HepG2 (cell line): ENCODE measurements around the gene MYO7B.

Experiments
- ARNT ChIP-seq: fragments of 450-650 bp; IDR thresholded peaks from 2 replicates; pipeline ENCODE4 v1.6.1; 2017
- FOSL1 ChIP-seq: sonication (generic); formaldehyde crosslinking; IDR thresholded peaks from 2 replicates; pipeline ENCODE4 v1.9.0; 2021; ENCODE audit warnings: missing genetic modification reagents, borderline replicate concordance
- MBD4 ChIP-seq: IDR thresholded peaks from 2 replicates; pipeline ENCODE4 v1.6.1; 2012; ENCODE audit warnings: low read length, inconsistent platforms, borderline replicate concordance
- MEIS1 ChIP-seq: sonication (generic); formaldehyde crosslinking; IDR thresholded peaks from 2 replicates; pipeline ENCODE4 v1.9.0; 2021; ENCODE audit warnings: mild to moderate bottlenecking, missing genetic modification reagents, moderate library complexity, borderline replicate concordance
- RELA ChIP-seq: sonication (generic); formaldehyde crosslinking; IDR thresholded peaks from 2 replicates; pipeline ENCODE4 v1.4.0; 2020; ENCODE audit warnings: missing genetic modification reagents
- SOX5 ChIP-seq: IDR thresholded peaks from 2 replicates; pipeline ENCODE4 v1.6.1; 2016; ENCODE audit warnings: borderline replicate concordance
- YY1 ChIP-seq: IDR thresholded peaks from 2 replicates; pipeline ENCODE4 v1.6.1; 2011; ENCODE audit warnings: low read length, low read depth, moderate library complexity, mild to moderate bottlenecking; ENCODE audit not compliant: insufficient read depth, insufficient replicate concordance
- ZNF44 ChIP-seq: sonication (generic); formaldehyde crosslinking; IDR thresholded peaks from 2 replicates; pipeline ENCODE4 v1.5.1; 2020; ENCODE audit warnings: mild to moderate bottlenecking, missing genetic modification reagents
- ZSCAN20 ChIP-seq: sonication (generic); formaldehyde crosslinking; IDR thresholded peaks from 2 replicates; pipeline ENCODE4 v1.4.0; 2020; ENCODE audit warnings: missing genetic modification reagents, mild to moderate bottlenecking, borderline replicate concordance
- TF ChIP-seq, protein P1 (sequence below): sonication (generic); formaldehyde crosslinking; IDR thresholded peaks from 2 replicates; pipeline ENCODE4 v1.4.0; 2020; ENCODE audit warnings: missing genetic modification reagents
- TF ChIP-seq, protein P2 (sequence below): sonication (generic); formaldehyde crosslinking; IDR thresholded peaks from 2 replicates; pipeline ENCODE4 v1.5.0; 2020; ENCODE audit warnings: mild to moderate bottlenecking, missing genetic modification reagents, moderate library complexity

DNA sequence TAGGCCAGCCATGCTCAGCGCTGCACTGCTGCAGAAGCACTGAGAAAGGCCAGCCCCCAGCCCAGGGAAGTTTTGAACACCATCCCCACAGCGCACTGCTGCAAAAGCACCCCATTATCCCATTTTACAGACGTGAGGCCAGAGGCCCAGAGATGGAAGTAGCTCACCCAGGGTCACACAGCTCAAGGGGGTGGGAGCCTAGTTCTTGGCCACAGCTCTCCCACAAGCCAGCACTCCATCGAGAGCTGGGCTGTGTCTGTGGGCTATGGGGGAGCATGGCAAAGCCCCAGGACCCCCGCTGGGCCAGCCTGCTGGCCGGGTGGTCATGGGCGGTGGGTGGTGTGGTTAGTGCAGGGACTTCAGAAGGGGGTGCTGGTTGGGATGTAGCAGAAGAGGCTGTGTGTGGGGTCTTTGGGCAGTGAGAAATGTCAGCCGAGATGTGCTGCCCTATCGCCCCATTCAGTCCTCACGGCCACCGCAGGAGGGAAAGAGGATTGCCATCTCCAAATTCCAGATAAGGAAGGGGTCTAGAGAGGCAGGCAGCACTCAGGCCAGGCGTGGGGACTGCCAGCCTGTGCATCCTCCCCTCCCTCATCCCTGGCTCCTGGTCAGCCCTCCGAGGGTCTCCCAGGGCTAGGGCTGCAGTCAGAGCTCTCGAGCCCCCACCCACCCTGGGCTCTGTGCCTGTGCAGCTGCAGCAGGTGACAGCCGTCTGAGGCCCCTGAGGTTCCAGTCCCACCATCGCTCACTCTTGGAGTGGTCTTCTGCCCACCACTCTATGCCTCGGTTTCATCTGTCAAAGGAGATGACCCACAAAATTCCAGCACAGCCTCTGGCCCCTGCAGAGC, 93.5 kb downstream of the MYO7B start:
- TF ChIP-seq ZSCAN20 (CRISPR knock-in tag) (no peak), MEIS1 (CRISPR knock-in tag) (no peak), MBD4 (no peak), SOX5 (no peak), RELA (CRISPR knock-in tag) (no peak), ARNT (no peak), ZNF44 (CRISPR knock-in tag) (no peak), YY1 (no peak), FOSL1 (CRISPR knock-in tag) (no peak)
- TF ChIP-seq, protein P1, sequence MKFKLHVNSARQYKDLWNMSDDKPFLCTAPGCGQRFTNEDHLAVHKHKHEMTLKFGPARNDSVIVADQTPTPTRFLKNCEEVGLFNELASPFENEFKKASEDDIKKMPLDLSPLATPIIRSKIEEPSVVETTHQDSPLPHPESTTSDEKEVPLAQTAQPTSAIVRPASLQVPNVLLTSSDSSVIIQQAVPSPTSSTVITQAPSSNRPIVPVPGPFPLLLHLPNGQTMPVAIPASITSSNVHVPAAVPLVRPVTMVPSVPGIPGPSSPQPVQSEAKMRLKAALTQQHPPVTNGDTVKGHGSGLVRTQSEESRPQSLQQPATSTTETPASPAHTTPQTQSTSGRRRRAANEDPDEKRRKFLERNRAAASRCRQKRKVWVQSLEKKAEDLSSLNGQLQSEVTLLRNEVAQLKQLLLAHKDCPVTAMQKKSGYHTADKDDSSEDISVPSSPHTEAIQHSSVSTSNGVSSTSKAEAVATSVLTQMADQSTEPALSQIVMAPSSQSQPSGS (CRISPR knock-in tag), result no peak
- TF ChIP-seq, protein P2, sequence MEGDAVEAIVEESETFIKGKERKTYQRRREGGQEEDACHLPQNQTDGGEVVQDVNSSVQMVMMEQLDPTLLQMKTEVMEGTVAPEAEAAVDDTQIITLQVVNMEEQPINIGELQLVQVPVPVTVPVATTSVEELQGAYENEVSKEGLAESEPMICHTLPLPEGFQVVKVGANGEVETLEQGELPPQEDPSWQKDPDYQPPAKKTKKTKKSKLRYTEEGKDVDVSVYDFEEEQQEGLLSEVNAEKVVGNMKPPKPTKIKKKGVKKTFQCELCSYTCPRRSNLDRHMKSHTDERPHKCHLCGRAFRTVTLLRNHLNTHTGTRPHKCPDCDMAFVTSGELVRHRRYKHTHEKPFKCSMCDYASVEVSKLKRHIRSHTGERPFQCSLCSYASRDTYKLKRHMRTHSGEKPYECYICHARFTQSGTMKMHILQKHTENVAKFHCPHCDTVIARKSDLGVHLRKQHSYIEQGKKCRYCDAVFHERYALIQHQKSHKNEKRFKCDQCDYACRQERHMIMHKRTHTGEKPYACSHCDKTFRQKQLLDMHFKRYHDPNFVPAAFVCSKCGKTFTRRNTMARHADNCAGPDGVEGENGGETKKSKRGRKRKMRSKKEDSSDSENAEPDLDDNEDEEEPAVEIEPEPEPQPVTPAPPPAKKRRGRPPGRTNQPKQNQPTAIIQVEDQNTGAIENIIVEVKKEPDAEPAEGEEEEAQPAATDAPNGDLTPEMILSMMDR (CRISPR knock-in tag), result no peak
